VCaP (cell line): ENCODE results near the gene CPNE8.
A peak's percentile ranks its signal among the peaks of the same experiment; 100 is the strongest.

Experiments used
- H3K27ac ChIP-seq: fragments of 450-650 bp; 2 replicates; pipeline ENCODE4 v1.5.1; 2017
- CTCF ChIP-seq: fragments of 450-650 bp; conservative IDR thresholded peaks from 2 replicates; pipeline ENCODE4 v1.5.1; 2017; ENCODE audit warnings: mild to moderate bottlenecking, moderate library complexity

CPNE8 gene

GRCh38 chr12:38930990-38931389 is 25.6 kb upstream of the CPNE8 start:
- no peak overlapping the region for H3K27ac ChIP-seq
- TF ChIP-seq CTCF: no peak

- H3K27ac ChIP-seq: no peak overlapping the region
- TF ChIP-seq CTCF: no peak
Measured at GRCh38 chr12:38926501-38926900, 21.1 kb upstream of the CPNE8 start.

- TF ChIP-seq CTCF: peak; percentile 95
- H3K27ac ChIP-seq: no peak overlapping the region
Measured at GRCh38 chr12:38921025-38921677, 15.8 kb upstream of the CPNE8 start.

GRCh38 chr12:38919191-38919590 is 13.8 kb upstream of the CPNE8 start:
- TF ChIP-seq CTCF: no peak
- no peak overlapping the region for H3K27ac ChIP-seq

GRCh38 chr12:38915429-38916182 is 10.2 kb upstream of the CPNE8 start:
- H3K27ac ChIP-seq: no peak overlapping the region
- TF ChIP-seq CTCF: no peak

- TF ChIP-seq CTCF: no peak
- H3K27ac ChIP-seq: no peak overlapping the region
Measured at GRCh38 chr12:38912116-38912515, 6.7 kb upstream of the CPNE8 start.

- TF ChIP-seq CTCF: peak; percentile 52
Measured at GRCh38 chr12:38911611-38912010, 6.2 kb upstream of the CPNE8 start.

More at GRCh38 chr12:38911611-38912010, 6.2 kb upstream of the CPNE8 start:
- no peak overlapping the region for H3K27ac ChIP-seq
